Measurements from ENCODE around the gene CLCA1. TPM values are rescaled to one million over a fixed set of nuclear protein-coding genes. Genes with fewer than 3 reads are reported as not detected.

CLCA1 gene
- polyA plus RNA-seq, 1 of the 3 experiments (the other 2 are of a cell fraction) = not detected

DNA sequence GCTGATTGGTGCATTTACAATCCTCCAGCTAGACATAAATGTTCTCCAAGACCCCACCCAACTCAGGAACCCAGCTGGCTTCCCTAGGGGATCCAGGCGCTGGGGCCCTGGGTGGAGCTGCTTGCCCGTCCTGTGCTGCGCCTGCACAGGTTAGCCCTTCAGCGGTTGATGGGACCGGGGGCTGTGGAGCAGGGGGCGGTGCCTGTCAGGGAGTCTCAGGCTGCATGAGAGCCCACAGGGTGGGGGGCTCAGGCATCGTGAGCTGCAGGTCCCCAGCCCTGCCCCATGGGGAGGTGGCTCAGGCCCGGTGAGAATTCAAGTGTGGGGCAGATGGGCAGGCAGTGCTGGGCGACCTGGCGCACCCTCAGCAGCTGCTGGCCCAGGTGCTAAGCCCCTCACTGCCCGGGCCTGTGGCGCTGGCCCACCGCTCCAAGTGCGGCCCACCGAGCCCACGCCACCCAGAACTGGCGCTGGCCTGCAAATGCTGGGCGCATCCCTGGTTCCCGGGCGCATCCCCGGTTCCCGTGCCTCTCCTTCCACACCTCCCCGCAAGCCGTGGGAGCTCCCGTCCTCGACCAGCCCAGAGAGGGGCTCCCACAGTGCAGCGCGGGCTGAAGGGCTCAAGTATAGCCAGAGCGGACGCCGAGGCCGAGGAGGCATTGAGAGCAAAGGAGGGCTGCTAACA is 55.1 kb downstream of the CLCA1 start:
- no peak for TF ChIP-seq SMC3 (IDR thresholded peaks at IDR 0.05; ENCODE audit: low read depth, low read length)
- TF ChIP-seq RFX5 (IDR thresholded peaks at IDR 0.05; ENCODE audit: low read length) = no peak
- TF ChIP-seq, protein P1, sequence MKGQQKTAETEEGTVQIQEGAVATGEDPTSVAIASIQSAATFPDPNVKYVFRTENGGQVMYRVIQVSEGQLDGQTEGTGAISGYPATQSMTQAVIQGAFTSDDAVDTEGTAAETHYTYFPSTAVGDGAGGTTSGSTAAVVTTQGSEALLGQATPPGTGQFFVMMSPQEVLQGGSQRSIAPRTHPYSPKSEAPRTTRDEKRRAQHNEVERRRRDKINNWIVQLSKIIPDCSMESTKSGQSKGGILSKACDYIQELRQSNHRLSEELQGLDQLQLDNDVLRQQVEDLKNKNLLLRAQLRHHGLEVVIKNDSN (IDR thresholded peaks at IDR 0.05; ENCODE audit: borderline replicate concordance, low read depth) = no peak
- WGBS (ENCODE audit: low lambda C conversion rate) = 64% methylated on average over 12 of the region's 32 CpGs
- H3F3A ChIP-seq (replicated peaks; ENCODE audit: insufficient read depth) = no peaks in the 10 kb centered on the region
- no peak for DNase-seq
- ChIA-PET POLR2A (no interaction called here), CTCF (interaction anchor here (1.6 kb wide), 1 partner anchor 23 kb away, joined by 7 read pairs; no protein-coding TSS in a partner anchor)
- H3K4me3 ChIP-seq (ENCODE audit: low read depth in 2 of 2, low read length in 1 of 2) = no peak overlapping the region; a peak in 1 of 4 replicates
- H3K9me3 ChIP-seq = no peaks in the 10 kb centered on the region
- H3K9me2 ChIP-seq = no peaks in the 10 kb centered on the region
- H3K79me2 ChIP-seq (ENCODE audit: insufficient read depth) = no peaks in the 10 kb centered on the region
- no peaks in the 10 kb centered on the region for H3K36me3 ChIP-seq (replicated peaks in 1 of 2; ENCODE audit: control insufficient read depth in 1 of 2, insufficient read depth in 2 of 2, low read length in 1 of 2)
- no peak overlapping the region for H2AFZ ChIP-seq (ENCODE audit: low read depth)
- no peaks in the 10 kb centered on the region for H3K27me3 ChIP-seq (ENCODE audit: insufficient read depth)
- no peak overlapping the region for H3K4me2 ChIP-seq
- H4K20me1 ChIP-seq (ENCODE audit: insufficient read depth) = no peaks in the 10 kb centered on the region
- H3K27ac ChIP-seq (ENCODE audit: low read depth in 2 of 2, low read length in 1 of 2) = no peak overlapping the region
- no peak overlapping the region for H3K9ac ChIP-seq
- no peaks in the 10 kb centered on the region for H3K4me1 ChIP-seq (ENCODE audit: control insufficient read depth in 1 of 2, insufficient read depth in 2 of 2, low read depth in 1 of 2, low read length in 1 of 2)

DNA sequence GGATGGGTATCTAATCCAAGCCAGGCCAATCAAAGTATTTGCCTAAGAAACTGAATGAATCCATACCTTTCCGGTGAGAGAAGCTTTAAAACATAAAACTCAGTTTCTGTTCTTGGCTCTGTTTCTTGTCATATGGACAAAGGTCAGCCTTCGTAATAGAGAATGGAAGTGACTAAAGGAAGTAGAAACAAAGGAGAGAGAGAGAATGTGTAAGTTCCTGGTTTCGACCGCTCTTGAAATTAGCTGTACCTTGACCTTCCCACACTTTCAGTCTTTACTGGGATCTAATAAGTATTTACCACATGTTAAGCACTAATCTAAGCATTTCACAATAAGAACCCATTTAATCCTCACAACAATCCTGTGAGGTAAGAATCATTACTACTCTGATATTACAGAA is 58.6 kb downstream of the CLCA1 start:
- no peak for DNase-seq
- no peak overlapping the region for H2AFZ ChIP-seq (ENCODE audit: low read depth)
- ChIA-PET CTCF (interaction anchor here (1.1 kb wide), 1 partner anchor 27 kb away, joined by 3 read pairs; no protein-coding TSS in a partner anchor), POLR2A (no interaction called here)
- no peak overlapping the region for H3K27ac ChIP-seq (ENCODE audit: low read depth in 2 of 2, low read length in 1 of 2)
- no peak overlapping the region for H3K9ac ChIP-seq
- H3K4me3 ChIP-seq (ENCODE audit: low read depth in 2 of 2, low read length in 1 of 2) = no peak overlapping the region
- no peaks in the 10 kb centered on the region; the same call in 1 of the 2 replicates for H3K27me3 ChIP-seq (ENCODE audit: insufficient read depth)
- H3K9me2 ChIP-seq = no peaks in the 10 kb centered on the region
- no peaks in the 10 kb centered on the region for H3F3A ChIP-seq (replicated peaks; ENCODE audit: insufficient read depth)
- H3K4me2 ChIP-seq = no peak overlapping the region
- no peaks in the 10 kb centered on the region for H3K4me1 ChIP-seq (ENCODE audit: control insufficient read depth in 1 of 2, insufficient read depth in 2 of 2, low read depth in 1 of 2, low read length in 1 of 2)
- 42% methylated on average over 4 of the region's 4 CpGs for WGBS (ENCODE audit: low lambda C conversion rate)
- no peaks in the 10 kb centered on the region for H3K9me3 ChIP-seq
- H3K36me3 ChIP-seq (replicated peaks in 1 of 2; ENCODE audit: control insufficient read depth in 1 of 2, insufficient read depth in 2 of 2, low read length in 1 of 2) = no peaks in the 10 kb centered on the region
- no peak for TF ChIP-seq SMC3 (IDR thresholded peaks at IDR 0.05; ENCODE audit: low read depth, low read length)
- no peak for TF ChIP-seq MEF2A (IDR thresholded peaks at IDR 0.05; ENCODE audit: borderline replicate concordance, low read depth)
- no peak for TF ChIP-seq FOXM1 (IDR thresholded peaks at IDR 0.05; ENCODE audit: low read depth)
- TF ChIP-seq YY1 (IDR thresholded peaks at IDR 0.05; ENCODE audit: low read depth) = no peak
- TF ChIP-seq RFX5 (IDR thresholded peaks at IDR 0.05; ENCODE audit: low read length) = no peak
- TF ChIP-seq FOXJ3 (CRISPR knock-in tag; IDR thresholded peaks at IDR 0.05) = no peak
- no peak for TF ChIP-seq JUND (IDR thresholded peaks at IDR 0.05)
- TF ChIP-seq, protein P2, sequence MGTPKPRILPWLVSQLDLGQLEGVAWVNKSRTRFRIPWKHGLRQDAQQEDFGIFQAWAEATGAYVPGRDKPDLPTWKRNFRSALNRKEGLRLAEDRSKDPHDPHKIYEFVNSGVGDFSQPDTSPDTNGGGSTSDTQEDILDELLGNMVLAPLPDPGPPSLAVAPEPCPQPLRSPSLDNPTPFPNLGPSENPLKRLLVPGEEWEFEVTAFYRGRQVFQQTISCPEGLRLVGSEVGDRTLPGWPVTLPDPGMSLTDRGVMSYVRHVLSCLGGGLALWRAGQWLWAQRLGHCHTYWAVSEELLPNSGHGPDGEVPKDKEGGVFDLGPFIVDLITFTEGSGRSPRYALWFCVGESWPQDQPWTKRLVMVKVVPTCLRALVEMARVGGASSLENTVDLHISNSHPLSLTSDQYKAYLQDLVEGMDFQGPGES (IDR thresholded peaks at IDR 0.05; ENCODE audit: low read depth, low read length) = no peak
- no peak for TF ChIP-seq RAD21 (IDR thresholded peaks at IDR 0.05; ENCODE audit: low read length)
- no peak for TF ChIP-seq EZH2phosphoT487 (IDR thresholded peaks at IDR 0.05; ENCODE audit: borderline replicate concordance, low read depth)
- no peak for TF ChIP-seq TCF12 (IDR thresholded peaks at IDR 0.05)
- no peak for TF ChIP-seq FOSL2 (IDR thresholded peaks at IDR 0.05; ENCODE audit: borderline replicate concordance, low read depth)
- no peaks in the 10 kb centered on the region for H3K79me2 ChIP-seq (ENCODE audit: insufficient read depth)
- no peaks in the 10 kb centered on the region for H4K20me1 ChIP-seq (ENCODE audit: insufficient read depth)

Measured in SK-N-SH (cell line).